IMR-90 (cell line): ENCODE results near the gene SDK1. TPM values are rescaled to one million over a fixed set of nuclear protein-coding genes. Genes with fewer than 3 reads are reported as not detected.
"Not testable (repeated sequence)": the region's sequence is repeated elsewhere in the genome, so short reads cannot be mapped to it uniquely, and the experiment has no call there.

Source experiments
- ATAC-seq: fragments of 200-7000 bp; cut with Tn5 transposase; 2 replicates; pipeline ENCODE4 v1.9.1; 2020; ENCODE audit warnings: low read depth, mild to moderate bottlenecking, moderate library complexity
- BruUV-seq: library from RNA; stranded (reverse); fragments of 400-500 nt; replicated peaks from 2 replicates; lab custom pipeline; 2021; lab: Mats Ljungman, UMichigan
- CTCF ChIA-PET: fragments of 300-600 bp; formaldehyde crosslinking; extraction: SDS; loops from one replicate; lab custom pipeline; 2021; ENCODE audit warnings: antibody characterized with exemption; lab: Yijun Ruan, JAX
- POLR2A ChIA-PET: fragments of 300-600 bp; sonication (Branson Sonifier 250); formaldehyde crosslinking; loops from one replicate; lab custom pipeline; 2022; ENCODE audit warnings: antibody characterized with exemption; ENCODE audit not compliant: unreplicated experiment; lab: Charles Lee
- DNase-seq: peaks from one replicate; pipeline ENCODE4 v3.0.0; 2013
- H2AFZ ChIP-seq: replicated peaks from 2 replicates; pipeline ENCODE3; 2013; ENCODE audit warnings: low read length, mild to moderate bottlenecking; ENCODE audit not compliant: poor library complexity
- H2AK5ac ChIP-seq: 2 replicates; pipeline ENCODE4 v1.6.1; 2013; ENCODE audit warnings: low read depth, low read length, inconsistent platforms
- H2AK9ac ChIP-seq: replicated peaks from 2 replicates; pipeline ENCODE3; 2013; ENCODE audit warnings: mild to moderate bottlenecking, low read depth, low read length, moderate library complexity; ENCODE audit not compliant: poor library complexity
- H2BK120ac ChIP-seq: 2 replicates; pipeline ENCODE4 v1.6.1; 2013; ENCODE audit warnings: low read depth, low read length, inconsistent platforms
- H2BK15ac ChIP-seq: 3 replicates; pipeline ENCODE4 v1.6.1; 2013; ENCODE audit warnings: low read depth, low read length, inconsistent platforms
- H2BK20ac ChIP-seq: 2 replicates; pipeline ENCODE4 v1.6.1; 2013; ENCODE audit warnings: low read depth, mild to moderate bottlenecking, inconsistent platforms, low read length, moderate library complexity
- H2BK5ac ChIP-seq: 2 replicates; pipeline ENCODE4 v1.6.1; 2013; ENCODE audit warnings: mild to moderate bottlenecking, low read depth, low read length, inconsistent platforms; ENCODE audit not compliant: poor library complexity, severe bottlenecking
- H3K14ac ChIP-seq: replicated peaks from 2 replicates; pipeline ENCODE4 v1.6.1; 2013; ENCODE audit warnings: low read depth, low read length, inconsistent platforms
- H3K18ac ChIP-seq: 2 replicates; pipeline ENCODE4 v1.6.1; 2013; ENCODE audit warnings: low read depth, low read length, control low read depth
- H3K23ac ChIP-seq: 2 replicates; pipeline ENCODE4 v1.6.1; 2013; ENCODE audit warnings: low read depth, low read length, inconsistent platforms
- H3K27ac ChIP-seq: 2 replicates; pipeline ENCODE4 v1.5.1; 2013; ENCODE audit warnings: mild to moderate bottlenecking, control low read depth, low read length; ENCODE audit not compliant: insufficient read depth
- H3K27me3 ChIP-seq: 2 replicates; pipeline ENCODE4 v1.6.1; 2013; ENCODE audit warnings: low read length; ENCODE audit not compliant: control insufficient read depth, insufficient read depth
- H3K36me3 ChIP-seq: 2 replicates; pipeline ENCODE4 v1.6.1; 2013; ENCODE audit warnings: low read length, mixed read lengths; ENCODE audit not compliant: control insufficient read depth, insufficient read depth
- H3K4ac ChIP-seq: 2 replicates; pipeline ENCODE4 v1.6.1; 2013; ENCODE audit warnings: low read depth, low read length, inconsistent platforms
- H3K4me1 ChIP-seq: 2 replicates; pipeline ENCODE4 v1.6.1; 2013; ENCODE audit warnings: low read length, mixed read lengths; ENCODE audit not compliant: control insufficient read depth, insufficient read depth
- H3K4me2 ChIP-seq: 2 replicates; pipeline ENCODE4 v1.6.1; 2013; ENCODE audit warnings: low read depth, mild to moderate bottlenecking, control low read depth, low read length, moderate library complexity
- H3K4me3 ChIP-seq: 2 replicates; pipeline ENCODE4 v1.5.1; 2013; ENCODE audit warnings: low read depth, mild to moderate bottlenecking, control low read depth, low read length, moderate library complexity; ENCODE audit not compliant: insufficient read depth
- H3K56ac ChIP-seq: 2 replicates; pipeline ENCODE4 v1.6.1; 2013; ENCODE audit warnings: low read length, inconsistent platforms; ENCODE audit not compliant: insufficient read depth; ENCODE audit errors: extremely low read depth
- H3K79me1 ChIP-seq, 2 experiments: 2 replicates each; pipeline ENCODE4 v1.6.1; 2013; ENCODE audit warnings: low read length in 2 of 2, inconsistent platforms in 1 of 2, low read depth in 1 of 2
- H3K9ac ChIP-seq: 2 replicates; pipeline ENCODE4 v1.6.1; 2013; ENCODE audit warnings: low read depth, low read length, control low read depth
- H3K9me1 ChIP-seq: 2 replicates; pipeline ENCODE4 v1.6.1; 2013; ENCODE audit warnings: low read length, inconsistent platforms; ENCODE audit not compliant: insufficient read depth
- H3K9me3 ChIP-seq: 2 replicates; pipeline ENCODE4 v1.6.1; 2013; ENCODE audit warnings: low read length; ENCODE audit not compliant: control insufficient read depth, insufficient read depth
- H4K20me1 ChIP-seq: 2 replicates; pipeline ENCODE4 v1.6.1; 2013; ENCODE audit warnings: low read length, inconsistent platforms; ENCODE audit not compliant: insufficient read depth
- H4K5ac ChIP-seq: 2 replicates; pipeline ENCODE4 v1.6.1; 2013; ENCODE audit warnings: mild to moderate bottlenecking, low read depth, low read length, control low read depth
- H4K8ac ChIP-seq, 2 experiments: 2 replicates each; pipeline ENCODE4 v1.6.1; 2013; ENCODE audit warnings: low read depth in 2 of 2, low read length in 2 of 2, control low read depth in 1 of 2, inconsistent platforms in 1 of 2
- H4K91ac ChIP-seq: 2 replicates; pipeline ENCODE4 v1.6.1; 2013; ENCODE audit warnings: low read depth, low read length, inconsistent platforms; ENCODE audit not compliant: insufficient read depth
- WGBS, 2 experiments: methylation state at CpG; one replicate each; pipeline versions ENCODE4 v1.1.5 to v1.1.7; 2013; ENCODE audit warnings: missing lambda C conversion rate in 2 of 2; ENCODE audit not compliant: insufficient read length in 1 of 2; ENCODE audit errors: extremely low coverage in 2 of 2; 5-methylcytosine and 5-hydroxymethylcytosine counted together
- dilution Hi-C: fragments of 300-500 bp; cut with HindIII; formaldehyde crosslinking; loops from one replicate; pipeline ENCODE4 v1.14.3; 2018; ENCODE audit warnings: low sequenced_read_pairs; ENCODE audit not compliant: unreplicated experiment
- in situ Hi-C: fragments of 300-500 bp; cut with MboI; formaldehyde crosslinking; loops from 3 replicates; pipeline ENCODE4 v1.14.3; 2019; ENCODE audit warnings: low sequenced_read_pairs, inconsistent platforms, mixed read lengths
- intact Hi-C: fragments of 100-400 bp; cut with micrococcal nuclease; formaldehyde crosslinking; loops from 2 replicates; pipeline ENCODE4 v1.10.0; 2022
- polyA plus RNA-seq, 3 experiments: library from polyadenylated mRNA; depleted of rRNA; stranded (reverse); fragments of >200 nt; gene quantifications; 2 replicates each; pipeline ENCODE4 v1.2.3, GENCODE V29; 2012; ENCODE audit warnings: low replicate concordance in 1 of 3
- total RNA-seq: library from RNA; depleted of rRNA; stranded (reverse); fragments of >200 nt; gene quantifications from 2 replicates; pipeline ENCODE4 v1.2.3, GENCODE V29; 2012

SDK1 gene
- total and polyA plus RNA-seq, 2 of the 4 experiments (the other 2 are of a cell fraction): 1.5 to 1.6 TPM

DNA sequence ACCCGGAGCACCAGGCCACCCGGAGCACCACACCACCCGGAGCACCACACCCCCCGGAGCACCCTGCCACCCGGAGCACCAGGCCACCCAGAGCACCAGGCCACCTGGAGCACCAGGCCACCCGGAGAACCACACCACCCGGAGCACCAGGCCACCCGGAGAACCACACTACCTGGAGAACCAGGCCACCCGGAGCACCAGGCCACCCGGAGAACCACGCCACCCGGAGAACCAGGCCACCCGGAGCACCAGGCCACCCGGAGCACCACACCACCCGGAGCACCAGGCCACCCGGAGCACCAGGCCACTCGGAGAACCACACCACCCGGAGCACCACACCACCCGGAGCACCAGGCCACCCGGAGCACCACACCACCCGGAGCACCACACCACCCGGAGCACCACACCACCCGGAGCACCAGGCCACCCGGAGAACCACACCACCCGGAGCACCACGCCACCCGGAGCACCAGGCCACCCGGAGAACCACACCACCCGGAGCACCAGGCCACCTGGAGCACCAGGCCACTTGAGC lies 916.1 kb downstream of the SDK1 start:
- intact Hi-C loops, in situ Hi-C loops, H3K14ac ChIP-seq, H3K36me3 ChIP-seq, H3K4me1 ChIP-seq, H4K5ac ChIP-seq, H3K56ac ChIP-seq, H3K27me3 ChIP-seq, BruUV-seq, H2BK5ac ChIP-seq, H2AK9ac ChIP-seq, H3K79me1 ChIP-seq, dilution Hi-C loops, DNase-seq, H3K23ac ChIP-seq, ATAC-seq, H2BK120ac ChIP-seq, H3K9ac ChIP-seq, H3K27ac ChIP-seq, H2BK20ac ChIP-seq, H2AFZ ChIP-seq, CTCF ChIA-PET, H3K4me2 ChIP-seq, H3K18ac ChIP-seq, H3K4me3 ChIP-seq, H3K4ac ChIP-seq, H3K9me1 ChIP-seq, H2BK15ac ChIP-seq, POLR2A ChIA-PET, H4K8ac ChIP-seq, H4K91ac ChIP-seq, H2AK5ac ChIP-seq, H4K20me1 ChIP-seq: not testable (repeated sequence)
- 89% methylated on average over 6 of the region's 29 CpGs; no CpG with 5 or more reads in 1 of the 2 experiments for WGBS, 2 experiments
- peaks cover 10% of the 10 kb centered on the region for H3K9me3 ChIP-seq
